ENCODE results near the gene GCK. TPM values are rescaled to one million over a fixed set of nuclear protein-coding genes. Genes with fewer than 3 reads are reported as not detected.

The GCK gene
- total and polyA plus RNA-seq, 4 donors = 0.09 to 12.7 (median 0.44) TPM

- Histone ChIP-seq H3K4me3 (ENCODE audit: low read depth in 1 of 3, low read length in 3 of 3) (no peak overlapping the region), H3K36me3 (ENCODE audit: control insufficient read depth in 4 of 4, insufficient read depth in 3 of 4, low read depth in 1 of 4, low read length in 3 of 4) (peaks cover 0 to 8% (median 4%) of the 10 kb centered on the region in 4 donors), H3K9me3 (ENCODE audit: control insufficient read depth in 4 of 4, low read length in 3 of 4) (no peaks in the 10 kb centered on the region), H3K9ac (ENCODE audit: low read depth in 1 of 2, low read length in 2 of 2) (no peak overlapping the region), H3K27me3 (ENCODE audit: control insufficient read depth in 4 of 4, insufficient read depth in 4 of 4, low read length in 3 of 4) (no peaks in the 10 kb centered on the region), H3K4me1 (ENCODE audit: control insufficient read depth in 4 of 4, insufficient read depth in 4 of 4, low read length in 3 of 4) (peaks cover 0 to 3% (median 1%) of the 10 kb centered on the region in 4 donors), H3K27ac (ENCODE audit: low read depth in 1 of 2, low read length in 2 of 2) (no peak overlapping the region)
- 85% methylated on average over 6 of the region's 6 CpGs for WGBS
- no peak for DNase-seq (ENCODE audit: low spot score)
- no peak for TF ChIP-seq NR2F2 (IDR thresholded peaks at IDR 0.05)
- TF ChIP-seq ZBTB33 (IDR thresholded peaks at IDR 0.05) = no peak
- TF ChIP-seq JUND (IDR thresholded peaks at IDR 0.05) = no peak
- TF ChIP-seq, protein P1, sequence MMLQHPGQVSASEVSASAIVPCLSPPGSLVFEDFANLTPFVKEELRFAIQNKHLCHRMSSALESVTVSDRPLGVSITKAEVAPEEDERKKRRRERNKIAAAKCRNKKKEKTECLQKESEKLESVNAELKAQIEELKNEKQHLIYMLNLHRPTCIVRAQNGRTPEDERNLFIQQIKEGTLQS (IDR thresholded peaks at IDR 0.05) = no peak
- no peak for TF ChIP-seq CTCF (IDR thresholded peaks at IDR 0.05; ENCODE audit: low read depth, low read length, missing input control)
Observed at GRCh38 chr7:44144426-44144967, 44.7 kb downstream of the GCK start.

GRCh38 chr7:44143646-44144250 lies 45.5 kb downstream of the GCK start:
- Histone ChIP-seq H3K4me1 (ENCODE audit: control insufficient read depth in 4 of 4, insufficient read depth in 4 of 4, low read length in 3 of 4) (peaks cover 0 to 3% (median 1%) of the 10 kb centered on the region in 4 donors), H3K9me3 (ENCODE audit: control insufficient read depth in 4 of 4, low read length in 3 of 4) (no peaks in the 10 kb centered on the region), H3K36me3 (ENCODE audit: control insufficient read depth in 4 of 4, insufficient read depth in 3 of 4, low read depth in 1 of 4, low read length in 3 of 4) (peaks cover 0 to 8% (median 2%) of the 10 kb centered on the region in 4 donors), H3K4me3 (ENCODE audit: low read depth in 1 of 3, low read length in 3 of 3) (no peak overlapping the region), H3K27me3 (ENCODE audit: control insufficient read depth in 4 of 4, insufficient read depth in 4 of 4, low read length in 3 of 4) (no peaks in the 10 kb centered on the region), H3K27ac (ENCODE audit: low read depth in 1 of 2, low read length in 2 of 2) (no peak overlapping the region), H3K9ac (ENCODE audit: low read depth in 1 of 2, low read length in 2 of 2) (no peak overlapping the region)
- DNase-seq (ENCODE audit: low spot score) = no peak
- TF ChIP-seq RXRA (IDR thresholded peaks at IDR 0.05) (no peak), RAD21 (IDR thresholded peaks at IDR 0.05) (no peak), GABPA (IDR thresholded peaks at IDR 0.05 in 1 of 2, conservative IDR thresholded peaks at IDR 0.05 in 1 of 2) (no peak), CTCF (IDR thresholded peaks at IDR 0.05; ENCODE audit: low read depth, low read length, missing input control) (no peak), REST (IDR thresholded peaks at IDR 0.05) (no peak), FOXA1 (IDR thresholded peaks at IDR 0.05) (no peak), HNF4G (IDR thresholded peaks at IDR 0.05) (no peak), TAF1 (conservative IDR thresholded peaks at IDR 0.05) (no peak), EGR1 (IDR thresholded peaks at IDR 0.05; ENCODE audit: low read depth in 2 of 2) (no peak), SP1 (IDR thresholded peaks at IDR 0.05) (no peak), ZBTB33 (IDR thresholded peaks at IDR 0.05) (no peak), HNF4A (conservative IDR thresholded peaks at IDR 0.05) (no peak), FOXA2 (IDR thresholded peaks at IDR 0.05) (no peak), YY1 (IDR thresholded peaks at IDR 0.05) (no peak), NR2F2 (IDR thresholded peaks at IDR 0.05) (no peak), JUND (IDR thresholded peaks at IDR 0.05) (no peak)
- TF ChIP-seq, protein P2, sequence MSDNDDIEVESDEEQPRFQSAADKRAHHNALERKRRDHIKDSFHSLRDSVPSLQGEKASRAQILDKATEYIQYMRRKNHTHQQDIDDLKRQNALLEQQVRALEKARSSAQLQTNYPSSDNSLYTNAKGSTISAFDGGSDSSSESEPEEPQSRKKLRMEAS (IDR thresholded peaks at IDR 0.05) = no peak
- WGBS = 91% methylated on average over 6 of the region's 6 CpGs
